ENCODE measurements around the gene MTCL1.

GRCh38 chr18:8668381-8668780 lies 37.0 kb upstream of the MTCL1 start:
- TF ChIP-seq, protein P1, sequence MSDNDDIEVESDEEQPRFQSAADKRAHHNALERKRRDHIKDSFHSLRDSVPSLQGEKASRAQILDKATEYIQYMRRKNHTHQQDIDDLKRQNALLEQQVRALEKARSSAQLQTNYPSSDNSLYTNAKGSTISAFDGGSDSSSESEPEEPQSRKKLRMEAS (IDR thresholded peaks at IDR 0.05) = no peak
- TF ChIP-seq EP300 (IDR thresholded peaks at IDR 0.05; ENCODE audit: borderline replicate concordance) = no peak

All from Ishikawa (cell line).